Measurements from ENCODE around the gene ABI3BP. TPM values are rescaled to one million over a fixed set of nuclear protein-coding genes. Genes with fewer than 3 reads are reported as not detected.

The ABI3BP gene
- total RNA-seq, 2 experiments from 2014 or later, result not detected

DNA sequence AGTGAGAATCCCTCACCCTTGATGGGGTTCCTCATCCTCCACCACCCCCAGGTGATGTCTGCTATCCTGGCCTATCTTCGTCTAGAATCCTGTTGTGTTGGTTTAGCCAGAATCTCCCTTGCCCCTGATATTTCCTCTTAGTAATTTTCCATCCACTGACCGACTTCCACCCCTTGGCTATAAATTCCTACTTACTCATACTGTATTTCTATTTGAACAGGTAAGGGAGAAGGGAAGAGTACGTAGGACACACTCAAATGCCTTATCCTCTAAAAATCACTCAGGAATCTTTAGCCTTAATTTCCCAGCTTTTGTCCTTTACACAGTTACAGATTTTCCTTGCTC lies 284.6 kb downstream of the ABI3BP start:
- peaks cover 36% of the 10 kb centered on the region for H3K4me1 Mint-ChIP-seq (ENCODE audit: low read depth)
- H3K4me3 Mint-ChIP-seq, result peak overlapping the region; percentile 77
- peaks cover 27% of the 10 kb centered on the region for H3K36me3 Mint-ChIP-seq (ENCODE audit: low read depth)
- ATAC-seq (no peak), DNase-seq (no peak)
- ChIA-PET POLR2A (interaction anchor here (0.6 to 3.6 kb wide), 12 partner anchors 9 to 307 kb away, joined by 3 to 21 read pairs (median 4); partner anchors contain the start of genes LNP1 and TOMM70), CTCF (interaction anchor here (0.7 to 4.4 kb wide), 7 partner anchors 10 to 119 kb away, joined by 3 to 33 read pairs (median 7); no protein-coding TSS in a partner anchor)
- H3K9me3 Mint-ChIP-seq, result peaks cover 2% of the 10 kb centered on the region
- TF ChIP-seq, protein P1, sequence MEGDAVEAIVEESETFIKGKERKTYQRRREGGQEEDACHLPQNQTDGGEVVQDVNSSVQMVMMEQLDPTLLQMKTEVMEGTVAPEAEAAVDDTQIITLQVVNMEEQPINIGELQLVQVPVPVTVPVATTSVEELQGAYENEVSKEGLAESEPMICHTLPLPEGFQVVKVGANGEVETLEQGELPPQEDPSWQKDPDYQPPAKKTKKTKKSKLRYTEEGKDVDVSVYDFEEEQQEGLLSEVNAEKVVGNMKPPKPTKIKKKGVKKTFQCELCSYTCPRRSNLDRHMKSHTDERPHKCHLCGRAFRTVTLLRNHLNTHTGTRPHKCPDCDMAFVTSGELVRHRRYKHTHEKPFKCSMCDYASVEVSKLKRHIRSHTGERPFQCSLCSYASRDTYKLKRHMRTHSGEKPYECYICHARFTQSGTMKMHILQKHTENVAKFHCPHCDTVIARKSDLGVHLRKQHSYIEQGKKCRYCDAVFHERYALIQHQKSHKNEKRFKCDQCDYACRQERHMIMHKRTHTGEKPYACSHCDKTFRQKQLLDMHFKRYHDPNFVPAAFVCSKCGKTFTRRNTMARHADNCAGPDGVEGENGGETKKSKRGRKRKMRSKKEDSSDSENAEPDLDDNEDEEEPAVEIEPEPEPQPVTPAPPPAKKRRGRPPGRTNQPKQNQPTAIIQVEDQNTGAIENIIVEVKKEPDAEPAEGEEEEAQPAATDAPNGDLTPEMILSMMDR (IDR thresholded peaks at IDR 0.05), result no peak
- peak overlapping the region; percentile 95 for H3K27ac Mint-ChIP-seq
- peaks cover under 1% of the 10 kb centered on the region for H3K27me3 Mint-ChIP-seq
- intact Hi-C loops (cut with micrococcal nuclease), result loop anchor here (2.0 to 5.0 kb wide), 2 partner anchors 44 to 71 kb away; no protein-coding TSS in a partner anchor

DNA sequence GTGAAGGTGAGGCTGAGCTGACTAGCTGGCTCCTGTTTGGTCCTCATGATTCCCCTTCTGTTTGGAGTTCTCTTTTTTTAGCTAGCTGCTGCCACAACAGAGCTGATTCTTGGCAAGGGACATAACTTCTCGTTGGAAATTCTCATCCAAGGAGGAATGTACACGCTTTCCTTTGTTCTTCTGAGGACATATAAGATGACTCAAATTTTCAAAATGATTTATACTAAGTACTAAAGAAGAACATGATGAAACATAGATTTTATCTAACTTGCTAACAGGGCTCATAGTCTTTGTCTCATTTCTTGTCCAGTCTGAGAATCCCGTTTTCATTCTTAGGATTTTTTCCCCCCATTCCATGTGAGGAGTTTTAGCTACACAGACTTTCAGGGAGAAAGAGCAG lies 286.9 kb downstream of the ABI3BP start:
- peaks cover 11% of the 10 kb centered on the region for H3K36me3 Mint-ChIP-seq (ENCODE audit: low read depth)
- H3K9me3 Mint-ChIP-seq, result peaks cover 2% of the 10 kb centered on the region
- H3K27ac Mint-ChIP-seq, result no peak overlapping the region
- peaks cover 2% of the 10 kb centered on the region for H3K27me3 Mint-ChIP-seq
- CTCF ChIA-PET, result interaction anchor here (1.0 to 3.6 kb wide), 9 partner anchors 8 to 389 kb away, joined by 3 to 17 read pairs (median 3); no protein-coding TSS in a partner anchor
- intact Hi-C loops (cut with micrococcal nuclease), result loop anchor here (5.0 kb wide), 1 partner anchor 69 kb away; no protein-coding TSS in a partner anchor
- POLR2A ChIA-PET, result interaction anchor here (1.0 to 1.9 kb wide), 2 partner anchors 20 to 41 kb away, joined by 3 to 6 read pairs; no protein-coding TSS in a partner anchor
- H3K4me3 Mint-ChIP-seq, result no peak overlapping the region
- peaks cover 18% of the 10 kb centered on the region for H3K4me1 Mint-ChIP-seq (ENCODE audit: low read depth)
- DNase-seq (no peak), ATAC-seq (no peak)
- TF ChIP-seq, protein P1 (IDR thresholded peaks at IDR 0.05), result no peak

DNA sequence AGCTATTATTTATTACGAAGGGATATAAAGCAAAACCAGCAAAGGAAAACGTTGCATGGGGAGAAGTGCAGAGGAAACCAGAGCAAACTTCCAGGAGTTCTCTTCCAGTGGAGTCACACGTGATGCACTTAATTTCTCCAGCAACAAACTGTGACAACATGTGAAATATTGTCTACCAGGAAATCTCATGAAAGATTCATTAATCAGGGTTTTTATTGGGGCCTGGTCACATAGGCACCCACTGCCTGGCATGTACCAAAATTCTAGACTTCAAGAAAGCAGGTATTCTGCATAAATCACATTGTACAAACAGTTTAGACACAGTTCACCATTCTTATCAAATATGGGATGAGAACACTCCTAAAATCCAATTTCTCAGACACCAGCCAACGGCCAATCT lies 289.4 kb downstream of the ABI3BP start:
- DNase-seq (no peak), ATAC-seq (no peak)
- H3K4me3 Mint-ChIP-seq, result no peak overlapping the region
- H3K9me3 Mint-ChIP-seq, result no peaks in the 10 kb centered on the region
- POLR2A ChIA-PET, result interaction anchor here (1.3 kb wide), 2 partner anchors 10 to 68 kb away, joined by 3 to 5 read pairs; no protein-coding TSS in a partner anchor
- peaks cover 7% of the 10 kb centered on the region for H3K4me1 Mint-ChIP-seq (ENCODE audit: low read depth)
- no peak overlapping the region for H3K27ac Mint-ChIP-seq
- intact Hi-C loops (cut with micrococcal nuclease), result no loop called here
- TF ChIP-seq, protein P1 (IDR thresholded peaks at IDR 0.05), result no peak
- H3K36me3 Mint-ChIP-seq (ENCODE audit: low read depth), result no peaks in the 10 kb centered on the region
- CTCF ChIA-PET, result interaction anchor here (1.1 kb wide), 1 partner anchor 44 kb away, joined by 3 read pairs; no protein-coding TSS in a partner anchor
- H3K27me3 Mint-ChIP-seq, result peaks cover 2% of the 10 kb centered on the region

DNA sequence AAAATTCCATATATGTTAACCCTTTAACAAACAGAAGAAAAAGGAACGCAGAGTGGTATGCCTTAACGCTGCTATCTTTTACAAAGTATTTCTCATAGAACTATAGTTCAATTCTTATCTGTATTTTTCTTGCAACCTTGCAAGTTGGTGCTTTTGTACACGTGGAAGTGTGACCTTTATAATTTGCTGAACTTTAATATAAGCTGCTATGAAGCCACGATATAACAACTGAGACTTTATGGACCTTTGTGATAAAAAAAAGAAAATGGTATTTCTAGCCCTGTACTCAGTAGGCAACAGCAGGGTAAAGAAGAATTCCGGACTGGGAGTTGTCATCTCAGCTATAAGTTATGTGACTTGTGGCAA lies 290.3 kb downstream of the ABI3BP start:
- no peak for ATAC-seq
- ChIA-PET POLR2A (interaction anchor here (1.3 kb wide), 2 partner anchors 11 to 67 kb away, joined by 3 to 5 read pairs; no protein-coding TSS in a partner anchor), CTCF (interaction anchor here (1.1 kb wide), 1 partner anchor 43 kb away, joined by 3 read pairs; no protein-coding TSS in a partner anchor)
- H3K27me3 Mint-ChIP-seq, result peaks cover 2% of the 10 kb centered on the region
- H3K27ac Mint-ChIP-seq, result no peak overlapping the region
- peaks cover 2% of the 10 kb centered on the region for H3K4me1 Mint-ChIP-seq (ENCODE audit: low read depth)
- no peaks in the 10 kb centered on the region for H3K36me3 Mint-ChIP-seq (ENCODE audit: low read depth)
- H3K9me3 Mint-ChIP-seq, result no peaks in the 10 kb centered on the region
- no peak overlapping the region for H3K4me3 Mint-ChIP-seq
- intact Hi-C loops (cut with micrococcal nuclease), result no loop called here
- TF ChIP-seq, protein P1 (IDR thresholded peaks at IDR 0.05), result no peak
- DNase-seq, result no peak
